HepG2 (cell line): Measurements from ENCODE around the gene BLOC1S4. TPM values are rescaled to one million over a fixed set of nuclear protein-coding genes. Genes with fewer than 3 reads are reported as not detected.

Source experiments
- ARNTL ChIP-seq: sonication (generic); formaldehyde crosslinking; IDR thresholded peaks from 2 replicates; pipeline ENCODE4 v1.4.0; 2020; ENCODE audit warnings: mild to moderate bottlenecking, missing genetic modification reagents
- HINFP ChIP-seq: sonication (generic); formaldehyde crosslinking; IDR thresholded peaks from 2 replicates; pipeline ENCODE4 v1.4.0; 2020; ENCODE audit warnings: low read depth, mild to moderate bottlenecking, missing genetic modification reagents
- KDM2A ChIP-seq: sonication (generic); formaldehyde crosslinking; IDR thresholded peaks from 2 replicates; pipeline ENCODE4 v1.4.0; 2020; ENCODE audit warnings: low read depth, missing genetic modification reagents, borderline replicate concordance
- TCF12 ChIP-seq, 2 experiments: fragments of 450-650 bp in 1 of 2; sonication (generic) in 1 of 2; formaldehyde crosslinking in 1 of 2; IDR thresholded peaks; 2 replicates each; pipeline versions ENCODE4 v1.6.1 to v1.8.0; 2017 to 2022; ENCODE audit warnings: antibody characterized with exemption in 1 of 2, mild to moderate bottlenecking in 1 of 2, missing genetic modification reagents in 1 of 2, moderate library complexity in 1 of 2
- ZNF101 ChIP-seq: sonication (generic); formaldehyde crosslinking; IDR thresholded peaks from 2 replicates; pipeline ENCODE4 v1.4.0; 2020; ENCODE audit warnings: mild to moderate bottlenecking, low read depth, missing genetic modification reagents, borderline replicate concordance
- ZNF275 ChIP-seq: sonication (generic); formaldehyde crosslinking; IDR thresholded peaks from 2 replicates; pipeline ENCODE4 v1.8.0; 2022; ENCODE audit warnings: missing genetic modification reagents, mild to moderate bottlenecking, inconsistent platforms, borderline replicate concordance
- polyA plus RNA-seq, 8 experiments: library from polyadenylated mRNA; depleted of rRNA in 3 of 8; stranded (reverse) in 7 of 8; unstranded in 1 of 8; fragments of >200 nt; fragmentation: Illumina TruSeq in 4 of 8; extraction: Trizol in 4 of 8; gene quantifications; 2 replicates each; pipeline versions ENCODE4 v1.2.1 to v1.2.3, GENCODE V29; 2011 to 2016; ENCODE audit warnings: low read depth in 4 of 8, missing spikeins in 1 of 8, mixed read lengths in 1 of 8; ENCODE audit not compliant: insufficient read depth in 1 of 8
- total RNA-seq, 5 experiments: library from RNA; depleted of rRNA; stranded (reverse); fragments of >200 nt; fragmentation: Illumina TruSeq; extraction: Trizol; gene quantifications; 2 replicates each; pipeline ENCODE4 v1.2.3, GENCODE V29; 2016; ENCODE audit warnings: low read depth in 1 of 5
- TF ChIP-seq, protein P1 (sequence below): sonication (generic); formaldehyde crosslinking; IDR thresholded peaks from 2 replicates; pipeline ENCODE4 v1.5.0; 2020; ENCODE audit warnings: missing genetic modification reagents, mild to moderate bottlenecking, borderline replicate concordance
- TF ChIP-seq, protein P2 (sequence below): sonication (generic); formaldehyde crosslinking; IDR thresholded peaks from 2 replicates; pipeline ENCODE4 v1.5.0; 2020; ENCODE audit warnings: mild to moderate bottlenecking, missing genetic modification reagents, borderline replicate concordance
- TF ChIP-seq, protein P3 (sequence below): IDR thresholded peaks from 2 replicates; pipeline ENCODE4 v1.6.1; 2016

BLOC1S4 gene
- total and polyA plus RNA-seq, 2 of the 13 experiments (the other 11 are each of a cell fraction or from before 2014, with no cell fraction given): 15.5 to 20.9 TPM

DNA sequence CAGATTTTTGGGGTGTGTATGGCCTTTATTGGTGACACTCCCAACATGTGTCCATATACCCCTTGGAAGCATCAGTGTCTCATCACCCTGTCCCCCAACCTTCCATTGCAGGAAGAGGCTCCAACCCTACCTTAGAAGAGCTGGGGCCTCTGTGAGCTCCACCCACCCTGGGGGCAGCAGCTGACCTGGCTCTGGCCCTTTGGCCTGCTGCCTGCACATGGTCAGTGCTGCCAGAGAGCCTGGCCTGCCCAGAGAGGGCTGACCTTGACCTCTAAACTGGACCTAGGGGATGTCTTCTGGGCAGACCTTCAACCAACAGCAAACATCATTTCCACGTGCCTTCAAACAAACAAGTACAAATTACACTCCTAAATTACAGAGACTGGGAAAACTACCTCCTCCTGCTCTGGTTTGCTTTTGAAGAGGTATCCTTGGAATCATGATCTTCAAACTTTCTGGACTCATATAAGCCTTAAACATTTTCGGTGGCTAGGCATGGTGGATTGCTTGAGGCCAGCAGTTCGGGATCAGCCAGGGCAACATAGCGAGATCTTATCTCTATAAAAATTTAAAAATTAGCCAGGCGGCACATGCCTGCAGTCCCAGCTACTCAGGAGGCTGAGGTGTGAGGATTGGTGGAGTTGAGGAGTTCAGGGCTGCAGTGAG lies 39.2 kb downstream of the BLOC1S4 start (continued):
- no peak for TF ChIP-seq ZNF275 (CRISPR knock-in tag)
- TF ChIP-seq KDM2A (CRISPR knock-in tag): peak; percentile 80
- TF ChIP-seq, protein P1, sequence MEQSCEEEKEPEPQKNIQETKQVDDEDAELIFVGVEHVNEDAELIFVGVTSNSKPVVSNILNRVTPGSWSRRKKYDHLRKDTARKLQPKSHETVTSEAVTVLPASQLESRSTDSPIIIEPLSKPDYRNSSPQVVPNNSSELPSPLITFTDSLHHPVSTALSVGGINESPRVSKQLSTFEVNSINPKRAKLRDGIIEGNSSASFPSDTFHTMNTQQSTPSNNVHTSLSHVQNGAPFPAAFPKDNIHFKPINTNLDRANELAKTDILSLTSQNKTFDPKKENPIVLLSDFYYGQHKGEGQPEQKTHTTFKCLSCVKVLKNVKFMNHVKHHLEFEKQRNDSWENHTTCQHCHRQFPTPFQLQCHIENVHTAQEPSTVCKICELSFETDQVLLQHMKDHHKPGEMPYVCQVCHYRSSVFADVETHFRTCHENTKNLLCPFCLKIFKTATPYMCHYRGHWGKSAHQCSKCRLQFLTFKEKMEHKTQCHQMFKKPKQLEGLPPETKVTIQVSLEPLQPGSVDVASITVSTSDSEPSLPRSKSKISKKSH (CRISPR knock-in tag): peak; percentile 71; the same call in 1 of the 2 replicates
- TF ChIP-seq, protein P2, sequence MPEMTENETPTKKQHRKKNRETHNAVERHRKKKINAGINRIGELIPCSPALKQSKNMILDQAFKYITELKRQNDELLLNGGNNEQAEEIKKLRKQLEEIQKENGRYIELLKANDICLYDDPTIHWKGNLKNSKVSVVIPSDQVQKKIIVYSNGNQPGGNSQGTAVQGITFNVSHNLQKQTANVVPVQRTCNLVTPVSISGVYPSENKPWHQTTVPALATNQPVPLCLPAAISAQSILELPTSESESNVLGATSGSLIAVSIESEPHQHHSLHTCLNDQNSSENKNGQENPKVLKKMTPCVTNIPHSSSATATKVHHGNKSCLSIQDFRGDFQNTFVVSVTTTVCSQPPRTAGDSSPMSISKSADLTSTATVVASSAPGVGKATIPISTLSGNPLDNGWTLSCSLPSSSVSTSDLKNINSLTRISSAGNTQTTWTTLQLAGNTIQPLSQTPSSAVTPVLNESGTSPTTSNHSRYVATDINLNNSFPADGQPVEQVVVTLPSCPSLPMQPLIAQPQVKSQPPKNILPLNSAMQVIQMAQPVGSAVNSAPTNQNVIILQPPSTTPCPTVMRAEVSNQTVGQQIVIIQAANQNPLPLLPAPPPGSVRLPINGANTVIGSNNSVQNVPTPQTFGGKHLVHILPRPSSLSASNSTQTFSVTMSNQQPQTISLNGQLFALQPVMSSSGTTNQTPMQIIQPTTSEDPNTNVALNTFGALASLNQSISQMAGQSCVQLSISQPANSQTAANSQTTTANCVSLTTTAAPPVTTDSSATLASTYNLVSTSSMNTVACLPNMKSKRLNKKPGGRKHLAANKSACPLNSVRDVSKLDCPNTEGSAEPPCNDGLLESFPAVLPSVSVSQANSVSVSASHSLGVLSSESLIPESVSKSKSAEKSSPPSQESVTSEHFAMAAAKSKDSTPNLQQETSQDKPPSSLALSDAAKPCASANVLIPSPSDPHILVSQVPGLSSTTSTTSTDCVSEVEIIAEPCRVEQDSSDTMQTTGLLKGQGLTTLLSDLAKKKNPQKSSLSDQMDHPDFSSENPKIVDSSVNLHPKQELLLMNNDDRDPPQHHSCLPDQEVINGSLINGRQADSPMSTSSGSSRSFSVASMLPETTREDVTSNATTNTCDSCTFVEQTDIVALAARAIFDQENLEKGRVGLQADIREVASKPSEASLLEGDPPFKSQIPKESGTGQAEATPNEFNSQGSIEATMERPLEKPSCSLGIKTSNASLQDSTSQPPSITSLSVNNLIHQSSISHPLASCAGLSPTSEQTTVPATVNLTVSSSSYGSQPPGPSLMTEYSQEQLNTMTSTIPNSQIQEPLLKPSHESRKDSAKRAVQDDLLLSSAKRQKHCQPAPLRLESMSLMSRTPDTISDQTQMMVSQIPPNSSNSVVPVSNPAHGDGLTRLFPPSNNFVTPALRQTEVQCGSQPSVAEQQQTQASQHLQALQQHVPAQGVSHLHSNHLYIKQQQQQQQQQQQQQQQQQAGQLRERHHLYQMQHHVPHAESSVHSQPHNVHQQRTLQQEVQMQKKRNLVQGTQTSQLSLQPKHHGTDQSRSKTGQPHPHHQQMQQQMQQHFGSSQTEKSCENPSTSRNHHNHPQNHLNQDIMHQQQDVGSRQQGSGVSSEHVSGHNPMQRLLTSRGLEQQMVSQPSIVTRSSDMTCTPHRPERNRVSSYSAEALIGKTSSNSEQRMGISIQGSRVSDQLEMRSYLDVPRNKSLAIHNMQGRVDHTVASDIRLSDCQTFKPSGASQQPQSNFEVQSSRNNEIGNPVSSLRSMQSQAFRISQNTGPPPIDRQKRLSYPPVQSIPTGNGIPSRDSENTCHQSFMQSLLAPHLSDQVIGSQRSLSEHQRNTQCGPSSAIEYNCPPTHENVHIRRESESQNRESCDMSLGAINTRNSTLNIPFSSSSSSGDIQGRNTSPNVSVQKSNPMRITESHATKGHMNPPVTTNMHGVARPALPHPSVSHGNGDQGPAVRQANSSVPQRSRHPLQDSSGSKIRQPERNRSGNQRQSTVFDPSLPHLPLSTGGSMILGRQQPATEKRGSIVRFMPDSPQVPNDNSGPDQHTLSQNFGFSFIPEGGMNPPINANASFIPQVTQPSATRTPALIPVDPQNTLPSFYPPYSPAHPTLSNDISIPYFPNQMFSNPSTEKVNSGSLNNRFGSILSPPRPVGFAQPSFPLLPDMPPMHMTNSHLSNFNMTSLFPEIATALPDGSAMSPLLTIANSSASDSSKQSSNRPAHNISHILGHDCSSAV (CRISPR knock-in tag): no peak
- TF ChIP-seq, protein P3, sequence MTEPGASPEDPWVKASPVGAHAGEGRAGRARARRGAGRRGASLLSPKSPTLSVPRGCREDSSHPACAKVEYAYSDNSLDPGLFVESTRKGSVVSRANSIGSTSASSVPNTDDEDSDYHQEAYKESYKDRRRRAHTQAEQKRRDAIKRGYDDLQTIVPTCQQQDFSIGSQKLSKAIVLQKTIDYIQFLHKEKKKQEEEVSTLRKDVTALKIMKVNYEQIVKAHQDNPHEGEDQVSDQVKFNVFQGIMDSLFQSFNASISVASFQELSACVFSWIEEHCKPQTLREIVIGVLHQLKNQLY (CRISPR knock-in tag): peak; percentile 94
- no peak for TF ChIP-seq ZNF101 (CRISPR knock-in tag)
- peak; percentile 99 for TF ChIP-seq ARNTL (CRISPR knock-in tag)
- peak; percentile 89; the same call in 1 of the 2 replicates for TF ChIP-seq HINFP (CRISPR knock-in tag)
- no peak for TF ChIP-seq TCF12 (IDR thresholded peaks at IDR 0.05)
- peak; percentile 74; the same call in 1 of the 2 replicates for TF ChIP-seq TCF12 (CRISPR knock-in tag; IDR thresholded peaks at IDR 0.05)
